Fibroblast of lung (primary cell): ENCODE measurements around the gene LRRC59.

ENCODE experiments used
- EZH2 ChIP-seq: IDR thresholded peaks from 2 replicates; pipeline ENCODE4 v1.5.1; 2012; ENCODE audit warnings: low read length, control low read depth, mild to moderate bottlenecking; ENCODE audit errors: missing control alignments
- TF ChIP-seq, protein P1 (sequence below), 2 donors: IDR thresholded peaks in 1 of 2; conservative IDR thresholded peaks in 1 of 2; 1 replicate in 1 of 2; 2 replicates in 1 of 2; pipeline ENCODE4 v1.5.1; 2011 to 2012; ENCODE audit warnings: low read length in 2 of 2, control low read depth in 1 of 2, inconsistent platforms in 1 of 2, low read depth in 1 of 2, mild to moderate bottlenecking in 1 of 2

DNA sequence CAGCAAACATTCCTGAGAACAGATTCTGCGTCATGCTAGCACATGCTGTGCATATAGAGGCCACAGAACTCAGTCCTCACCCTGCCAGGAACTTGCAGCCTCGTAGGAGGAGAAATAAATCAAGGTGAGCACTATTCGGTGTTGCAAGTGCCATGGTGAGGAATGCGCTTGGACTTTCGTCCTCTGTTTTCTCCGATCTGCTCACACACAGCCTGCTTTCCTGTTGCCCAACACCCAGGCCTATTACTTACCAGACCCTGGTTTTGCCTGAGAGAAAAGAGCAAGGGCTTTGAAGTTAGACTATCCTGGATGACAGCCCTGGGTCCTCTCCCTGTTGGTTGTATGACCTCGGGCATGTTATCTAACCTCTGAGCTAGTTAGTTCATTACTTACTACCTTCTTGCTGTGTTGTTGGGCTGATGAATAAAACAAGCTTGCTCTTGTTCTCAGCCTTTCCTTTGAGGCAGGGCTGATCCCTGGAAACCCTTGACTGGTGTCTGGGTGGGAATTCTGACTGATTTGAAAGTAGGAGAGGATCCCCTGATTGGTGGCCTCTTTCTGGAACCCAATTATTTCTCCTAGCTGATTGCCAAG is 31.6 kb upstream of the LRRC59 start:
- TF ChIP-seq, protein P1, sequence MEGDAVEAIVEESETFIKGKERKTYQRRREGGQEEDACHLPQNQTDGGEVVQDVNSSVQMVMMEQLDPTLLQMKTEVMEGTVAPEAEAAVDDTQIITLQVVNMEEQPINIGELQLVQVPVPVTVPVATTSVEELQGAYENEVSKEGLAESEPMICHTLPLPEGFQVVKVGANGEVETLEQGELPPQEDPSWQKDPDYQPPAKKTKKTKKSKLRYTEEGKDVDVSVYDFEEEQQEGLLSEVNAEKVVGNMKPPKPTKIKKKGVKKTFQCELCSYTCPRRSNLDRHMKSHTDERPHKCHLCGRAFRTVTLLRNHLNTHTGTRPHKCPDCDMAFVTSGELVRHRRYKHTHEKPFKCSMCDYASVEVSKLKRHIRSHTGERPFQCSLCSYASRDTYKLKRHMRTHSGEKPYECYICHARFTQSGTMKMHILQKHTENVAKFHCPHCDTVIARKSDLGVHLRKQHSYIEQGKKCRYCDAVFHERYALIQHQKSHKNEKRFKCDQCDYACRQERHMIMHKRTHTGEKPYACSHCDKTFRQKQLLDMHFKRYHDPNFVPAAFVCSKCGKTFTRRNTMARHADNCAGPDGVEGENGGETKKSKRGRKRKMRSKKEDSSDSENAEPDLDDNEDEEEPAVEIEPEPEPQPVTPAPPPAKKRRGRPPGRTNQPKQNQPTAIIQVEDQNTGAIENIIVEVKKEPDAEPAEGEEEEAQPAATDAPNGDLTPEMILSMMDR (conservative IDR thresholded peaks at IDR 0.05 in 1 of 2, IDR thresholded peaks at IDR 0.05 in 1 of 2; ENCODE audit: low read depth in 1 of 2, low read length in 2 of 2): no peak
- no peak for TF ChIP-seq EZH2
